HepG2 (cell line): ENCODE data around the gene CIDEA. TPM values are rescaled to one million over a fixed set of nuclear protein-coding genes. Genes with fewer than 3 reads are reported as not detected.

Experiments
- FIP1L1 ChIP-seq: fragments of 200-400 bp; formaldehyde crosslinking; IDR thresholded peaks from 2 replicates; pipeline ENCODE4 v1.6.1; 2018; ENCODE audit warnings: low read depth, mild to moderate bottlenecking, low read length, moderate library complexity, borderline replicate concordance; ENCODE audit not compliant: insufficient read depth
- FOXK2 ChIP-seq: fragments of 450-650 bp; IDR thresholded peaks from 2 replicates; pipeline ENCODE4 v1.6.1; 2016
- HNRNPK ChIP-seq: fragments of 200-400 bp; formaldehyde crosslinking; IDR thresholded peaks from 2 replicates; pipeline ENCODE4 v1.6.1; 2018; ENCODE audit warnings: low read length, low read depth, moderate library complexity, mild to moderate bottlenecking; ENCODE audit not compliant: poor library complexity, severe bottlenecking
- KAT2B ChIP-seq: fragments of 150-350 bp; IDR thresholded peaks from 2 replicates; pipeline ENCODE4 v1.6.1; 2014; ENCODE audit warnings: low read depth, low read length, borderline replicate concordance
- MYC ChIP-seq: sonication (generic); formaldehyde crosslinking; IDR thresholded peaks from 2 replicates; pipeline ENCODE4 v1.9.0; 2021; ENCODE audit warnings: missing genetic modification reagents, borderline replicate concordance
- PAX8 ChIP-seq: sonication (generic); formaldehyde crosslinking; IDR thresholded peaks from 2 replicates; pipeline ENCODE4 v1.8.0; 2022; ENCODE audit warnings: mild to moderate bottlenecking, missing genetic modification reagents, borderline replicate concordance
- STAG1 ChIP-seq: sonication (generic); formaldehyde crosslinking; IDR thresholded peaks from 2 replicates; pipeline ENCODE4 v1.4.0; 2020; ENCODE audit warnings: missing genetic modification reagents
- ZFP36 ChIP-seq: fragments of 150-350 bp; IDR thresholded peaks from 2 replicates; pipeline ENCODE4 v1.6.1; 2018; ENCODE audit warnings: borderline replicate concordance, low read length, low read depth; ENCODE audit not compliant: partially characterized antibody
- ZNF232 ChIP-seq: sonication (generic); formaldehyde crosslinking; IDR thresholded peaks from 2 replicates; pipeline ENCODE4 v1.4.0; 2020; ENCODE audit warnings: missing genetic modification reagents, borderline replicate concordance
- ZNF430 ChIP-seq: sonication (generic); formaldehyde crosslinking; IDR thresholded peaks from 2 replicates; pipeline ENCODE4 v1.9.0; 2021; ENCODE audit warnings: mild to moderate bottlenecking, missing genetic modification reagents
- ZNF589 ChIP-seq: sonication (generic); formaldehyde crosslinking; conservative IDR thresholded peaks from 2 replicates; pipeline ENCODE4 v1.8.0; 2022; ENCODE audit warnings: mild to moderate bottlenecking, moderate library complexity, missing genetic modification reagents
- polyA plus RNA-seq, 8 experiments: library from polyadenylated mRNA; depleted of rRNA in 3 of 8; stranded (reverse) in 7 of 8; unstranded in 1 of 8; fragments of >200 nt; fragmentation: Illumina TruSeq in 4 of 8; extraction: Trizol in 4 of 8; gene quantifications; 2 replicates each; pipeline versions ENCODE4 v1.2.1 to v1.2.3, GENCODE V29; 2011 to 2016; ENCODE audit warnings: low read depth in 4 of 8, missing spikeins in 1 of 8, mixed read lengths in 1 of 8; ENCODE audit not compliant: insufficient read depth in 1 of 8
- total RNA-seq, 5 experiments: library from RNA; depleted of rRNA; stranded (reverse); fragments of >200 nt; fragmentation: Illumina TruSeq; extraction: Trizol; gene quantifications; 2 replicates each; pipeline ENCODE4 v1.2.3, GENCODE V29; 2016; ENCODE audit warnings: low read depth in 1 of 5
- TF ChIP-seq, protein P1 (sequence below): sonication (generic); formaldehyde crosslinking; IDR thresholded peaks from 2 replicates; pipeline ENCODE4 v1.4.0; 2020; ENCODE audit warnings: mild to moderate bottlenecking, missing genetic modification reagents
- TF ChIP-seq, protein P2 (sequence below): conservative IDR thresholded peaks from 2 replicates; pipeline ENCODE4 v1.6.1; 2018; ENCODE audit warnings: missing genetic modification reagents
- TF ChIP-seq, protein P3 (sequence below): sonication (generic); formaldehyde crosslinking; IDR thresholded peaks from 2 replicates; pipeline ENCODE4 v1.4.0; 2020; ENCODE audit warnings: missing genetic modification reagents
- TF ChIP-seq, protein P4 (sequence below): IDR thresholded peaks from 2 replicates; pipeline ENCODE4 v1.6.1; 2016; ENCODE audit warnings: missing compliant biosample characterization, missing genetic modification reagents, borderline replicate concordance
- TF ChIP-seq, protein P5 (sequence below): sonication (generic); formaldehyde crosslinking; IDR thresholded peaks from 2 replicates; pipeline ENCODE4 v1.5.1; 2020; ENCODE audit warnings: missing genetic modification reagents, mild to moderate bottlenecking, borderline replicate concordance

Gene CIDEA
- total and polyA plus RNA-seq, 2 of the 13 experiments (the other 11 are each of a cell fraction or from before 2014, with no cell fraction given): not detected

DNA sequence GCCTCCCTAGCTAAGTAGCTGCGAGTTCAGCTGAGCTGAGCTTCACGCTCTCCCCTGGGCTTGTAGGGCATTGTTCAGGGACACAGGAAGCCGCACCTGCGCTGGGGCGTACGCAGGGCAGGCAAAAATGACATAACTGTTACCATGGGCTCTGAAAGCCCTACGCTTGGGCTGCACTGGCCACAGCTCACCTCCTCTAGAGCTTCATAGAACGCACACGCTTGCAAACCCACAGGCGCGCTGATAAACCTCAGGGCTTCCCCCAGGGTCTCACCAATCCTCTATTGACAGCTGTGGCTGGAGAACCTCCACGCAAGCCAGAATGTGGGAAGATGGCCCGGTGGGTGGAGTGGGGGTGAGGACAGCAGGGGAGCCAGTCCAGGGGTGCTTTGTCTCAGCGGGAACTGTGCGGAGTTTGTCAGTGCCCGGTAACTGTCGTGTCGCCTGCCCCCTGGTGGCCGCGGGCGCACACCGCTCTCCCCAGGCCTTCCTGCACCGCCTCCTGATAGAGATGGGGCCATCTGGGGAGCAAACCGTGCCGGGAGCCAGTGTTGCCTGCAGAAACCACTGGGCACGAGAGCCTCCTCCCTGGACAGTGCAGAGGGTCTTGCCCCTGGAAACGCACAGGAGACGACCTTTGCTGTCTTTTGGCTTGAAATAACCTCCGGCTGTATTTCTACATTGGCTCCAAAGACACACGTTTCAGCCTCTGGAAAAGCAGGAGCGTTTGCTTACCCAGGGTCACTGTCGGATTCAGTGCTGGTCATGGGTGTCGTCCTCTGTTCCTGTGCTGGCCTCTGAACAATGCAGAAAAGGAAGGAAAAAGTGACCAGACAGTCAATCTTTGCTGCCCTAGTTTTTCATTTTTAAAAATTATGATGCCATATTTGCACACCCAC is 17.0 kb upstream of the CIDEA start (continued):
- TF ChIP-seq HNRNPK (no peak), ZNF232 (CRISPR knock-in tag) (no peak), STAG1 (CRISPR knock-in tag) (peak; percentile 84), FOXK2 (no peak), MYC (CRISPR knock-in tag) (no peak), FIP1L1 (no peak), PAX8 (CRISPR knock-in tag) (no peak), ZNF430 (CRISPR knock-in tag) (no peak), ZNF589 (CRISPR knock-in tag) (no peak), KAT2B (no peak), ZFP36 (no peak)
- TF ChIP-seq, protein P1, sequence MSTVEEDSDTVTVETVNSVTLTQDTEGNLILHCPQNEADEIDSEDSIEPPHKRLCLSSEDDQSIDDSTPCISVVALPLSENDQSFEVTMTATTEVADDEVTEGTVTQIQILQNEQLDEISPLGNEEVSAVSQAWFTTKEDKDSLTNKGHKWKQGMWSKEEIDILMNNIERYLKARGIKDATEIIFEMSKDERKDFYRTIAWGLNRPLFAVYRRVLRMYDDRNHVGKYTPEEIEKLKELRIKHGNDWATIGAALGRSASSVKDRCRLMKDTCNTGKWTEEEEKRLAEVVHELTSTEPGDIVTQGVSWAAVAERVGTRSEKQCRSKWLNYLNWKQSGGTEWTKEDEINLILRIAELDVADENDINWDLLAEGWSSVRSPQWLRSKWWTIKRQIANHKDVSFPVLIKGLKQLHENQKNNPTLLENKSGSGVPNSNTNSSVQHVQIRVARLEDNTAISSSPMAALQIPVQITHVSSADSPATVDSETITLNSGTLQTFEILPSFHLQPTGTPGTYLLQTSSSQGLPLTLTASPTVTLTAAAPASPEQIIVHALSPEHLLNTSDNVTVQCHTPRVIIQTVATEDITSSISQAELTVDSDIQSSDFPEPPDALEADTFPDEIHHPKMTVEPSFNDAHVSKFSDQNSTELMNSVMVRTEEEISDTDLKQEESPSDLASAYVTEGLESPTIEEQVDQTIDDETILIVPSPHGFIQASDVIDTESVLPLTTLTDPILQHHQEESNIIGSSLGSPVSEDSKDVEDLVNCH (CRISPR knock-in tag): no peak
- TF ChIP-seq, protein P2, sequence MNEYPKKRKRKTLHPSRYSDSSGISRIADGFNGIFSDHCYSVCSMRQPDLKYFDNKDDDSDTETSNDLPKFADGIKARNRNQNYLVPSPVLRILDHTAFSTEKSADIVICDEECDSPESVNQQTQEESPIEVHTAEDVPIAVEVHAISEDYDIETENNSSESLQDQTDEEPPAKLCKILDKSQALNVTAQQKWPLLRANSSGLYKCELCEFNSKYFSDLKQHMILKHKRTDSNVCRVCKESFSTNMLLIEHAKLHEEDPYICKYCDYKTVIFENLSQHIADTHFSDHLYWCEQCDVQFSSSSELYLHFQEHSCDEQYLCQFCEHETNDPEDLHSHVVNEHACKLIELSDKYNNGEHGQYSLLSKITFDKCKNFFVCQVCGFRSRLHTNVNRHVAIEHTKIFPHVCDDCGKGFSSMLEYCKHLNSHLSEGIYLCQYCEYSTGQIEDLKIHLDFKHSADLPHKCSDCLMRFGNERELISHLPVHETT (CRISPR knock-in tag): no peak
- TF ChIP-seq, protein P3, sequence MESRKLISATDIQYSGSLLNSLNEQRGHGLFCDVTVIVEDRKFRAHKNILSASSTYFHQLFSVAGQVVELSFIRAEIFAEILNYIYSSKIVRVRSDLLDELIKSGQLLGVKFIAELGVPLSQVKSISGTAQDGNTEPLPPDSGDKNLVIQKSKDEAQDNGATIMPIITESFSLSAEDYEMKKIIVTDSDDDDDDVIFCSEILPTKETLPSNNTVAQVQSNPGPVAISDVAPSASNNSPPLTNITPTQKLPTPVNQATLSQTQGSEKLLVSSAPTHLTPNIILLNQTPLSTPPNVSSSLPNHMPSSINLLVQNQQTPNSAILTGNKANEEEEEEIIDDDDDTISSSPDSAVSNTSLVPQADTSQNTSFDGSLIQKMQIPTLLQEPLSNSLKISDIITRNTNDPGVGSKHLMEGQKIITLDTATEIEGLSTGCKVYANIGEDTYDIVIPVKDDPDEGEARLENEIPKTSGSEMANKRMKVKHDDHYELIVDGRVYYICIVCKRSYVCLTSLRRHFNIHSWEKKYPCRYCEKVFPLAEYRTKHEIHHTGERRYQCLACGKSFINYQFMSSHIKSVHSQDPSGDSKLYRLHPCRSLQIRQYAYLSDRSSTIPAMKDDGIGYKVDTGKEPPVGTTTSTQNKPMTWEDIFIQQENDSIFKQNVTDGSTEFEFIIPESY (CRISPR knock-in tag): no peak
- TF ChIP-seq, protein P4, sequence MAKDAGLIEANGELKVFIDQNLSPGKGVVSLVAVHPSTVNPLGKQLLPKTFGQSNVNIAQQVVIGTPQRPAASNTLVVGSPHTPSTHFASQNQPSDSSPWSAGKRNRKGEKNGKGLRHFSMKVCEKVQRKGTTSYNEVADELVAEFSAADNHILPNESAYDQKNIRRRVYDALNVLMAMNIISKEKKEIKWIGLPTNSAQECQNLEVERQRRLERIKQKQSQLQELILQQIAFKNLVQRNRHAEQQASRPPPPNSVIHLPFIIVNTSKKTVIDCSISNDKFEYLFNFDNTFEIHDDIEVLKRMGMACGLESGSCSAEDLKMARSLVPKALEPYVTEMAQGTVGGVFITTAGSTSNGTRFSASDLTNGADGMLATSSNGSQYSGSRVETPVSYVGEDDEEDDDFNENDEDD: no peak
- TF ChIP-seq, protein P5, sequence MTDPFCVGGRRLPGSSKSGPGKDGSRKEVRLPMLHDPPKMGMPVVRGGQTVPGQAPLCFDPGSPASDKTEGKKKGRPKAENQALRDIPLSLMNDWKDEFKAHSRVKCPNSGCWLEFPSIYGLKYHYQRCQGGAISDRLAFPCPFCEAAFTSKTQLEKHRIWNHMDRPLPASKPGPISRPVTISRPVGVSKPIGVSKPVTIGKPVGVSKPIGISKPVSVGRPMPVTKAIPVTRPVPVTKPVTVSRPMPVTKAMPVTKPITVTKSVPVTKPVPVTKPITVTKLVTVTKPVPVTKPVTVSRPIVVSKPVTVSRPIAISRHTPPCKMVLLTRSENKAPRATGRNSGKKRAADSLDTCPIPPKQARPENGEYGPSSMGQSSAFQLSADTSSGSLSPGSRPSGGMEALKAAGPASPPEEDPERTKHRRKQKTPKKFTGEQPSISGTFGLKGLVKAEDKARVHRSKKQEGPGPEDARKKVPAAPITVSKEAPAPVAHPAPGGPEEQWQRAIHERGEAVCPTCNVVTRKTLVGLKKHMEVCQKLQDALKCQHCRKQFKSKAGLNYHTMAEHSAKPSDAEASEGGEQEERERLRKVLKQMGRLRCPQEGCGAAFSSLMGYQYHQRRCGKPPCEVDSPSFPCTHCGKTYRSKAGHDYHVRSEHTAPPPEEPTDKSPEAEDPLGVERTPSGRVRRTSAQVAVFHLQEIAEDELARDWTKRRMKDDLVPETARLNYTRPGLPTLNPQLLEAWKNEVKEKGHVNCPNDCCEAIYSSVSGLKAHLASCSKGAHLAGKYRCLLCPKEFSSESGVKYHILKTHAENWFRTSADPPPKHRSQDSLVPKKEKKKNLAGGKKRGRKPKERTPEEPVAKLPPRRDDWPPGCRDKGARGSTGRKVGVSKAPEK (CRISPR knock-in tag): no peak
